ENCODE data around the gene COQ10A. TPM values are rescaled to one million over a fixed set of nuclear protein-coding genes. Genes with fewer than 3 reads are reported as not detected.

COQ10A gene
- total RNA-seq, 1 experiment from 2014 or later, result 19.4 TPM

- no peak for DNase-seq (ENCODE audit: low read depth)
Measured at GRCh38 chr12:56311003-56311402, 44.3 kb downstream of the COQ10A start.

GRCh38 chr12:56315249-56315621 lies 48.5 kb downstream of the COQ10A start:
- no peak for DNase-seq (ENCODE audit: low read depth)

DNA sequence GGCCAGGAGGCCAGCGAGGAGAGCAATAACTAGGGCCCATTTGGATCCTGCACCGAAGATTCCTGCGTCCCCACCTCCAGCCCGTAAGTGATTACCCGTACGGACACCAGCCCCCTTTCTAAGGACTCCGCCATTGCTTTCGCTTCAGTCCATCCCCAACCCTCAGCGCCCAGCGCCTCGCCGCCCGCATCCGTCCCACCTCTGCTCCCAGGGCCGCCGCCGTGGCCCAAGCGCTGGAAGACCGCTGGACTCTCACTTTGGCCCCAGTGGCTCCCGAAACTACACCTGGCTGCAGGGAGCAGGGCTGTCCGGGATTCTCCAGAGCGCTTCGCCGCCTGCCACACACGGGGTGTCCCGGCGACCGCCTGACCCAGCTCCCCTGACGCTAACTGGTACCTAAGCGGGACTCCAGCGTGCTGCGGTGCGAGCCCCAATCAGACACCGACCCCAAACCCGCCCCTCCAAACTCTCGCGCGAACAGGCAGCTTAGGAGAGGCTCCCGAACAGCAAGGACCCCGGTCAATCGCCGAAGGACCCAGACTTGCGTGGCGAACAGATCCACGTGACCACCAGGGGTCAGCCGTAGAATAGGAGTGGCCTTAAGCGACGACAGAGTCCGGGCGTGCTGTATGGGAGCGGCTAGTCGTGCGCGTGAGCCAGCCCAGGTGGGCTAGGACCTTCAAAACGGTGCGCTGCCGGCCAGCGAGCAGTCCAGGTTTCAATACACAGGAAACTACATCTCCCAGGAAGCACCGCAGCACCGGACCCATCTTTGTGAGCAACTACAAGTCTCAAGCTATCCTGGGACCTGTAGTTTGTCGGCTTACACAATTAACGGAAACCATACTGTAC lies 49.1 kb downstream of the COQ10A start, which contains the start of gene CNPY2:
Gene CNPY2, minus strand, starts transcription at position 367 of the 852 bp plus-strand sequence. CDS start 771 bp downstream, outside the sequence.
- DNase-seq (ENCODE audit: low read depth), result peak; percentile 99

DNA sequence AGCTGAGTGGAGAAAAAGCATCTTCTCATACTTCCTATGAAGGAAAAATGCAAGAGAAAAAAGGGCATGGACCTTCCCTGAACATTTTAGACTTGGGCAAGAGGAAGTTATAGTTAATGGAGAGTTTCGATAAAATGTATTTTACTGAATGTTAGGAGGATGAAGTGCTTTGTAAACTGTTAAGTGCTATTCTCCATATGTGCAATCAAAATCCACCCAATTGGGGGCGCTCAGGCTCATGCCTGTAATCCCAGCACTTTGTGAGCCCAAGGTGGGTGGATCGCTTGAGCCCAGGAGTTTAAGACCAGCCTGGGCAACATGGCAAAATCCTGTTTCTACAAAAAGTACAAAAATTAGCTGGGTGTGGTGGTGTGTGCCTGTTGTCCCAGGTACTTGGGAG lies 50.9 kb downstream of the COQ10A start:
- DNase-seq (ENCODE audit: low read depth), result no peak

Other genes starting within 250 kb of the COQ10A start
- 0.80 and 1.9 TPM in 2 replicates for gene IKZF4, start 245.9 kb upstream of the COQ10A start, total RNA-seq (2014; rRNA removed; shearing (Covaris generic))
- gene RPS26, start 225.0 kb upstream of the COQ10A start, total RNA-seq (2014; rRNA removed; shearing (Covaris generic)), result 855 and 1,056 TPM in 2 replicates
- 1.2 and 1.4 TPM in 2 replicates for gene ERBB3, start 186.8 kb upstream of the COQ10A start, total RNA-seq (2014; rRNA removed; shearing (Covaris generic))
- 526 and 607 TPM in 2 replicates for gene PA2G4, start 162.4 kb upstream of the COQ10A start, total RNA-seq (2014; rRNA removed; shearing (Covaris generic))
- gene RPL41, start 150.3 kb upstream of the COQ10A start, total RNA-seq (2014; rRNA removed; shearing (Covaris generic)), result 3,633 and 5,394 TPM in 2 replicates
- gene ZC3H10, start 148.7 kb upstream of the COQ10A start, total RNA-seq (2014; rRNA removed; shearing (Covaris generic)), result 2.7 and 5.6 TPM in 2 replicates
- 134 and 140 TPM in 2 replicates for gene ESYT1, start 138.7 kb upstream of the COQ10A start, total RNA-seq (2014; rRNA removed; shearing (Covaris generic))
- gene MYL6B, start 114.4 kb upstream of the COQ10A start, total RNA-seq (2014; rRNA removed; shearing (Covaris generic)), result 127 and 137 TPM in 2 replicates
- gene MYL6, start 108.6 kb upstream of the COQ10A start, total RNA-seq (2014; rRNA removed; shearing (Covaris generic)), result 1,272 and 2,138 TPM in 2 replicates
- gene SMARCC2, start 77.5 kb upstream of the COQ10A start, total RNA-seq (2014; rRNA removed; shearing (Covaris generic)), result 36.8 and 44.3 TPM in 2 replicates
- 59.7 and 67.7 TPM in 2 replicates for gene RNF41, start 45.0 kb upstream of the COQ10A start, total RNA-seq (2014; rRNA removed; shearing (Covaris generic))
- gene NABP2, start 42.6 kb upstream of the COQ10A start, total RNA-seq (2014; rRNA removed; shearing (Covaris generic)), result 77.9 and 78.3 TPM in 2 replicates
- gene SLC39A5, start 36.9 kb upstream of the COQ10A start, total RNA-seq (2014; rRNA removed; shearing (Covaris generic)), result 0.71 TPM in 1 of 2 replicates, not detected in the other
- gene ANKRD52, start 8.6 kb upstream of the COQ10A start, total RNA-seq (2014; rRNA removed; shearing (Covaris generic)), result 18.8 and 26.3 TPM in 2 replicates
- gene CS, start 33.4 kb downstream of the COQ10A start, total RNA-seq (2014; rRNA removed; shearing (Covaris generic)), result 122 and 174 TPM in 2 replicates
- 72.2 and 85.4 TPM in 2 replicates for gene CNPY2, start 49.0 kb downstream of the COQ10A start, total RNA-seq (2014; rRNA removed; shearing (Covaris generic))
- gene PAN2, start 67.1 kb downstream of the COQ10A start, total RNA-seq (2014; rRNA removed; shearing (Covaris generic)), result 10.0 and 16.9 TPM in 2 replicates
- gene IL23A, start 71.9 kb downstream of the COQ10A start, total RNA-seq (2014; rRNA removed; shearing (Covaris generic)), result 0.43 TPM in 1 of 2 replicates, not detected in the other
- 32.7 and 33.1 TPM in 2 replicates for gene STAT2, start 93.2 kb downstream of the COQ10A start, total RNA-seq (2014; rRNA removed; shearing (Covaris generic))
- gene APOF, start 95.9 kb downstream of the COQ10A start, total RNA-seq (2014; rRNA removed; shearing (Covaris generic)), result not detected in 2 replicates
- gene TIMELESS, start 182.5 kb downstream of the COQ10A start, total RNA-seq (2014; rRNA removed; shearing (Covaris generic)), result 17.5 and 21.3 TPM in 2 replicates
- not detected in 2 replicates for gene MIP, start 187.7 kb downstream of the COQ10A start, total RNA-seq (2014; rRNA removed; shearing (Covaris generic))
- 2.3 and 2.9 TPM in 2 replicates for gene SPRYD4, start 201.6 kb downstream of the COQ10A start, total RNA-seq (2014; rRNA removed; shearing (Covaris generic))
- gene GLS2, start 221.2 kb downstream of the COQ10A start, total RNA-seq (2014; rRNA removed; shearing (Covaris generic)), result not detected in 2 replicates